IMR-90 (cell line): Measurements from ENCODE around the gene GNB2. TPM values are rescaled to one million over a fixed set of nuclear protein-coding genes. Genes with fewer than 3 reads are reported as not detected.

ENCODE experiments used
- ATAC-seq: fragments of 200-7000 bp; cut with Tn5 transposase; 2 replicates; pipeline ENCODE4 v1.9.1; 2020; ENCODE audit warnings: low read depth, mild to moderate bottlenecking, moderate library complexity
- BruUV-seq: library from RNA; stranded (reverse); fragments of 400-500 nt; replicated peaks from 2 replicates; lab custom pipeline; 2021; lab: Mats Ljungman, UMichigan
- CTCF ChIA-PET: fragments of 300-600 bp; formaldehyde crosslinking; extraction: SDS; loops from one replicate; lab custom pipeline; 2021; ENCODE audit warnings: antibody characterized with exemption; lab: Yijun Ruan, JAX
- POLR2A ChIA-PET: fragments of 300-600 bp; sonication (Branson Sonifier 250); formaldehyde crosslinking; loops from one replicate; lab custom pipeline; 2022; ENCODE audit warnings: antibody characterized with exemption; ENCODE audit not compliant: unreplicated experiment; lab: Charles Lee
- DNase-seq: peaks from one replicate; pipeline ENCODE4 v3.0.0; 2013
- H2AFZ ChIP-seq: replicated peaks from 2 replicates; pipeline ENCODE3; 2013; ENCODE audit warnings: low read length, mild to moderate bottlenecking; ENCODE audit not compliant: poor library complexity
- H2AK5ac ChIP-seq: 2 replicates; pipeline ENCODE4 v1.6.1; 2013; ENCODE audit warnings: low read depth, low read length, inconsistent platforms
- H2AK9ac ChIP-seq: replicated peaks from 2 replicates; pipeline ENCODE3; 2013; ENCODE audit warnings: mild to moderate bottlenecking, low read depth, low read length, moderate library complexity; ENCODE audit not compliant: poor library complexity
- H2BK120ac ChIP-seq: 2 replicates; pipeline ENCODE4 v1.6.1; 2013; ENCODE audit warnings: low read depth, low read length, inconsistent platforms
- H2BK15ac ChIP-seq: 3 replicates; pipeline ENCODE4 v1.6.1; 2013; ENCODE audit warnings: low read depth, low read length, inconsistent platforms
- H2BK20ac ChIP-seq: 2 replicates; pipeline ENCODE4 v1.6.1; 2013; ENCODE audit warnings: low read depth, mild to moderate bottlenecking, inconsistent platforms, low read length, moderate library complexity
- H2BK5ac ChIP-seq: 2 replicates; pipeline ENCODE4 v1.6.1; 2013; ENCODE audit warnings: mild to moderate bottlenecking, low read depth, low read length, inconsistent platforms; ENCODE audit not compliant: poor library complexity, severe bottlenecking
- H3K14ac ChIP-seq: replicated peaks from 2 replicates; pipeline ENCODE4 v1.6.1; 2013; ENCODE audit warnings: low read depth, low read length, inconsistent platforms
- H3K18ac ChIP-seq: 2 replicates; pipeline ENCODE4 v1.6.1; 2013; ENCODE audit warnings: low read depth, low read length, control low read depth
- H3K23ac ChIP-seq: 2 replicates; pipeline ENCODE4 v1.6.1; 2013; ENCODE audit warnings: low read depth, low read length, inconsistent platforms
- H3K27ac ChIP-seq: 2 replicates; pipeline ENCODE4 v1.5.1; 2013; ENCODE audit warnings: mild to moderate bottlenecking, control low read depth, low read length; ENCODE audit not compliant: insufficient read depth
- H3K27me3 ChIP-seq: 2 replicates; pipeline ENCODE4 v1.6.1; 2013; ENCODE audit warnings: low read length; ENCODE audit not compliant: control insufficient read depth, insufficient read depth
- H3K36me3 ChIP-seq: 2 replicates; pipeline ENCODE4 v1.6.1; 2013; ENCODE audit warnings: low read length, mixed read lengths; ENCODE audit not compliant: control insufficient read depth, insufficient read depth
- H3K4ac ChIP-seq: 2 replicates; pipeline ENCODE4 v1.6.1; 2013; ENCODE audit warnings: low read depth, low read length, inconsistent platforms
- H3K4me1 ChIP-seq: 2 replicates; pipeline ENCODE4 v1.6.1; 2013; ENCODE audit warnings: low read length, mixed read lengths; ENCODE audit not compliant: control insufficient read depth, insufficient read depth
- H3K4me2 ChIP-seq: 2 replicates; pipeline ENCODE4 v1.6.1; 2013; ENCODE audit warnings: low read depth, mild to moderate bottlenecking, control low read depth, low read length, moderate library complexity
- H3K4me3 ChIP-seq: 2 replicates; pipeline ENCODE4 v1.5.1; 2013; ENCODE audit warnings: low read depth, mild to moderate bottlenecking, control low read depth, low read length, moderate library complexity; ENCODE audit not compliant: insufficient read depth
- H3K56ac ChIP-seq: 2 replicates; pipeline ENCODE4 v1.6.1; 2013; ENCODE audit warnings: low read length, inconsistent platforms; ENCODE audit not compliant: insufficient read depth; ENCODE audit errors: extremely low read depth
- H3K79me1 ChIP-seq, 2 experiments: 2 replicates each; pipeline ENCODE4 v1.6.1; 2013; ENCODE audit warnings: low read length in 2 of 2, inconsistent platforms in 1 of 2, low read depth in 1 of 2
- H3K9ac ChIP-seq: 2 replicates; pipeline ENCODE4 v1.6.1; 2013; ENCODE audit warnings: low read depth, low read length, control low read depth
- H3K9me1 ChIP-seq: 2 replicates; pipeline ENCODE4 v1.6.1; 2013; ENCODE audit warnings: low read length, inconsistent platforms; ENCODE audit not compliant: insufficient read depth
- H3K9me3 ChIP-seq: 2 replicates; pipeline ENCODE4 v1.6.1; 2013; ENCODE audit warnings: low read length; ENCODE audit not compliant: control insufficient read depth, insufficient read depth
- H4K20me1 ChIP-seq: 2 replicates; pipeline ENCODE4 v1.6.1; 2013; ENCODE audit warnings: low read length, inconsistent platforms; ENCODE audit not compliant: insufficient read depth
- H4K5ac ChIP-seq: 2 replicates; pipeline ENCODE4 v1.6.1; 2013; ENCODE audit warnings: mild to moderate bottlenecking, low read depth, low read length, control low read depth
- H4K8ac ChIP-seq, 2 experiments: 2 replicates each; pipeline ENCODE4 v1.6.1; 2013; ENCODE audit warnings: low read depth in 2 of 2, low read length in 2 of 2, control low read depth in 1 of 2, inconsistent platforms in 1 of 2
- H4K91ac ChIP-seq: 2 replicates; pipeline ENCODE4 v1.6.1; 2013; ENCODE audit warnings: low read depth, low read length, inconsistent platforms; ENCODE audit not compliant: insufficient read depth
- BHLHE40 ChIP-seq: fragments of 150-350 bp; IDR thresholded peaks from 2 replicates; pipeline ENCODE4 v1.6.1; 2016; ENCODE audit warnings: mild to moderate bottlenecking, low read depth, low read length
- CHD1 ChIP-seq: IDR thresholded peaks from 2 replicates; pipeline ENCODE4 v1.6.1; 2012; ENCODE audit warnings: low read depth, low read length, improper control_type of control experiment
- CTCF ChIP-seq: conservative IDR thresholded peaks from 2 replicates; pipeline ENCODE4 v1.5.1; 2012; ENCODE audit warnings: mild to moderate bottlenecking, low read depth, low read length, improper control_type of control experiment
- MAZ ChIP-seq: IDR thresholded peaks from 2 replicates; pipeline ENCODE4 v1.6.1; 2012; ENCODE audit warnings: low read depth, mild to moderate bottlenecking, low read length, improper control_type of control experiment, moderate library complexity, borderline replicate concordance
- RAD21 ChIP-seq: IDR thresholded peaks from 2 replicates; pipeline ENCODE4 v1.6.1; 2012; ENCODE audit warnings: low read length, improper control_type of control experiment
- SMC3 ChIP-seq: fragments of 150-350 bp; IDR thresholded peaks from 2 replicates; pipeline ENCODE4 v1.6.1; 2016; ENCODE audit warnings: low read depth, mild to moderate bottlenecking, antibody characterized with exemption, low read length, moderate library complexity
- USF2 ChIP-seq: fragments of 150-350 bp; IDR thresholded peaks from 2 replicates; pipeline ENCODE4 v1.6.1; 2017; ENCODE audit warnings: mild to moderate bottlenecking, antibody characterized with exemption, low read length, low read depth
- whole genome bisulfite sequencing, 2 experiments: methylation state at CpG; one replicate each; pipeline versions ENCODE4 v1.1.5 to v1.1.7; 2013; ENCODE audit warnings: missing lambda C conversion rate in 2 of 2; ENCODE audit not compliant: insufficient read length in 1 of 2; ENCODE audit errors: extremely low coverage in 2 of 2; 5-methylcytosine and 5-hydroxymethylcytosine counted together
- dilution Hi-C: fragments of 300-500 bp; cut with HindIII; formaldehyde crosslinking; loops from one replicate; pipeline ENCODE4 v1.14.3; 2018; ENCODE audit warnings: low sequenced_read_pairs; ENCODE audit not compliant: unreplicated experiment
- in situ Hi-C: fragments of 300-500 bp; cut with MboI; formaldehyde crosslinking; loops from 3 replicates; pipeline ENCODE4 v1.14.3; 2019; ENCODE audit warnings: low sequenced_read_pairs, inconsistent platforms, mixed read lengths
- intact Hi-C: fragments of 100-400 bp; cut with micrococcal nuclease; formaldehyde crosslinking; loops from 2 replicates; pipeline ENCODE4 v1.10.0; 2022
- polyA plus RNA-seq, 3 experiments: library from polyadenylated mRNA; depleted of rRNA; stranded (reverse); fragments of >200 nt; gene quantifications; 2 replicates each; pipeline ENCODE4 v1.2.3, GENCODE V29; 2012; ENCODE audit warnings: low replicate concordance in 1 of 3
- total RNA-seq: library from RNA; depleted of rRNA; stranded (reverse); fragments of >200 nt; gene quantifications from 2 replicates; pipeline ENCODE4 v1.2.3, GENCODE V29; 2012

GNB2 gene
- total and polyA plus RNA-seq, 2 of the 4 experiments (the other 2 are of a cell fraction) = 62.0 to 279 TPM

GRCh38 chr7:100691676-100692577, 18.4 kb downstream of the GNB2 start:
- Histone ChIP-seq H3K9ac (peak overlapping the region; percentile 87), H3K4me2 (peak overlapping the region; percentile 70)
- peak; percentile 70 for ATAC-seq

More at GRCh38 chr7:100691676-100692577, 18.4 kb downstream of the GNB2 start:
- no peaks in the 10 kb centered on the region for H3K27me3 ChIP-seq
- no peak overlapping the region for H3K14ac ChIP-seq
- dilution Hi-C loops (no loop called here), in situ Hi-C loops (loop anchor here (10.0 kb wide), 1 partner anchor 227 kb away; the partner anchor contains the start of gene SPACDR), intact Hi-C loops (loop anchor here (1.0 to 5.0 kb wide), 3 partner anchors 90 to 223 kb away; partner anchors contain the start of gene PCOLCE)
- DNase-seq = peak; percentile 61
- H3K4me1 ChIP-seq = peaks cover 20% of the 10 kb centered on the region
- POLR2A ChIA-PET = interaction anchor here (1.0 kb wide), 1 partner anchor 89 kb away, joined by 4 read pairs; no protein-coding TSS in a partner anchor
- peaks cover 29 to 55% of the 10 kb centered on the region in 2 experiments for H3K79me1 ChIP-seq
- no peak overlapping the region for H2BK15ac ChIP-seq
- no peak overlapping the region for H4K8ac ChIP-seq
- TF ChIP-seq RAD21 (peak; percentile 75), CHD1 (no peak), BHLHE40 (no peak), USF2 (no peak), CTCF (peak; percentile 84), MAZ (peak; percentile 42; the same call in 1 of the 2 replicates), SMC3 (peak; percentile 68)
- H3K56ac ChIP-seq = no peak overlapping the region
- H3K27ac ChIP-seq = no peak overlapping the region
- H2AFZ ChIP-seq = peak overlapping the region; percentile 28
- H4K5ac ChIP-seq = no peak overlapping the region
- peaks cover 55% of the 10 kb centered on the region for H4K20me1 ChIP-seq
- H2AK9ac ChIP-seq = peak overlapping the region; percentile 18
- H2BK20ac ChIP-seq = no peak overlapping the region
- no peak overlapping the region for H2BK5ac ChIP-seq
- no peak overlapping the region for H2BK120ac ChIP-seq
- peak overlapping the region; percentile 54; the same call in 1 of the 2 replicates for H3K23ac ChIP-seq
- 0% methylated on average over 1 of the region's 28 CpGs; no CpG with 5 or more reads in 1 of the 2 experiments for WGBS, 2 experiments
- no peak overlapping the region for H3K18ac ChIP-seq
- 0 out of 2 replicates have a peak overlapping the region, but pooled peaks have one; percentile 11 for H3K4ac ChIP-seq
- no peaks in the 10 kb centered on the region for H3K9me3 ChIP-seq
- H2AK5ac ChIP-seq = 0 out of 2 replicates have a peak overlapping the region, but pooled peaks have one; percentile 3
- H3K36me3 ChIP-seq = peaks cover 20% of the 10 kb centered on the region
- CTCF ChIA-PET = interaction anchor here (0.6 to 2.0 kb wide), 11 partner anchors 9 to 132 kb away, joined by 3 to 7 read pairs (median 4); partner anchors contain the start of genes PCOLCE and POP7
- H3K9me1 ChIP-seq = no peaks in the 10 kb centered on the region
- no TSS peak for BruUV-seq
- peak overlapping the region; percentile 6; the same call in 1 of the 2 replicates for H3K4me3 ChIP-seq
- H4K91ac ChIP-seq = no peak overlapping the region
